A549 (cell line): ENCODE results near the gene SLC39A2. TPM values are rescaled to one million over a fixed set of nuclear protein-coding genes. Genes with fewer than 3 reads are reported as not detected.

Source experiments
- ATAC-seq, 2 experiments: fragments of 200-7000 bp in 1 of 2; fragments of >200 bp in 1 of 2; cut with Nextera tagmentation in 1 of 2; cut with Tn5 transposase in 1 of 2; 3 replicates each; pipeline versions ENCODE4 v1.8.0 to v1.9.1; 2018 to 2020; ENCODE audit warnings: mild to moderate bottlenecking in 1 of 2, moderate library complexity in 1 of 2
- CTCF ChIA-PET: fragments of 300-600 bp; sonication (Branson Sonifier 250); formaldehyde crosslinking; extraction: SDS; loops from one replicate; lab custom pipeline; 2021; ENCODE audit warnings: antibody characterized with exemption, inconsistent platforms; lab: Yijun Ruan, JAX
- POLR2A ChIA-PET: fragments of 350-600 bp; formaldehyde crosslinking; extraction: SDS; loops from one replicate; lab custom pipeline; 2021; ENCODE audit warnings: antibody characterized with exemption, inconsistent platforms; lab: Yijun Ruan, JAX
- DNase-seq, 2 experiments: peaks; one replicate each; pipeline versions ENCODE4 v3.0.0 to v3.0.0-alpha.2; 2011 to 2016; ENCODE audit warnings: low read depth in 1 of 2, low spot score in 1 of 2
- FAIRE-seq: peaks from 2 replicates; lab custom pipeline; 2011; peaks lifted over from hg19 to GRCh38; lab: Jason Lieb, UNC
- H3K27ac ChIP-seq, 2 experiments: fragments of >200 bp; sonication (Bioruptor Twin); formaldehyde crosslinking; 3 replicates each; pipeline ENCODE4 v1.5.1; 2016 to 2017
- H3K4me1 ChIP-seq: fragments of >200 bp; sonication (Bioruptor Twin); formaldehyde crosslinking; 3 replicates; pipeline ENCODE4 v1.6.1; 2016
- H3K4me2 ChIP-seq: fragments of >200 bp; sonication (Bioruptor Twin); formaldehyde crosslinking; 3 replicates; pipeline ENCODE4 v1.6.1; 2016
- H3K4me3 ChIP-seq: fragments of >200 bp; sonication (Bioruptor Twin); formaldehyde crosslinking; 3 replicates; pipeline ENCODE4 v1.5.1; 2016
- H3K9me3 ChIP-seq: fragments of >200 bp; sonication (Bioruptor Twin); formaldehyde crosslinking; 3 replicates; pipeline ENCODE4 v1.6.1; 2016
- CBX8 ChIP-seq: fragments of 200-600 bp; sonication (generic); IDR thresholded peaks from 2 replicates; pipeline ENCODE4 v1.6.1; 2016
- EHMT2 ChIP-seq: fragments of 200-600 bp; sonication (generic); IDR thresholded peaks from 2 replicates; pipeline ENCODE4 v1.6.1; 2016; ENCODE audit warnings: antibody characterized with exemption, low read depth, mild to moderate bottlenecking, moderate library complexity
- EP300 ChIP-seq, 2 experiments: fragments of >200 bp; sonication (Bioruptor Twin); formaldehyde crosslinking; IDR thresholded peaks; 2 replicates in 1 of 2; 3 replicates in 1 of 2; pipeline ENCODE4 v1.6.1; 2016 to 2017
- FOSB ChIP-seq: fragments of 250-450 bp; sonication (Bioruptor Pico); IDR thresholded peaks from 2 replicates; pipeline ENCODE4 v1.5.0; 2020; ENCODE audit warnings: mild to moderate bottlenecking, moderate library complexity
- FOSL2 ChIP-seq, 2 experiments: fragments of 450-650 bp in 1 of 2; fragments of >200 bp in 1 of 2; sonication (Bioruptor Twin) in 1 of 2; formaldehyde crosslinking; IDR thresholded peaks; 2 replicates each; pipeline versions ENCODE4 v1.5.0 to v1.6.1; 2016 to 2020; ENCODE audit warnings: mild to moderate bottlenecking in 1 of 2, moderate library complexity in 1 of 2
- GATA3 ChIP-seq: IDR thresholded peaks from 2 replicates; pipeline ENCODE4 v1.6.1; 2012; ENCODE audit warnings: borderline replicate concordance
- JUN ChIP-seq, 2 experiments: fragments of >200 bp; sonication (Bioruptor Twin); formaldehyde crosslinking; IDR thresholded peaks; 2 replicates in 1 of 2; 3 replicates in 1 of 2; pipeline ENCODE4 v1.6.1; 2016 to 2017
- JUNB ChIP-seq: fragments of >200 bp; sonication (Bioruptor Twin); formaldehyde crosslinking; IDR thresholded peaks from 2 replicates; pipeline ENCODE4 v1.6.1; 2016
- KDM1A ChIP-seq: fragments of 200-600 bp; sonication (generic); IDR thresholded peaks from 2 replicates; pipeline ENCODE4 v1.6.1; 2016; ENCODE audit warnings: low read depth, mild to moderate bottlenecking
- MAFK ChIP-seq: fragments of 450-650 bp; IDR thresholded peaks from 2 replicates; pipeline ENCODE4 v1.6.1; 2014; ENCODE audit not compliant: partially characterized antibody
- MYC ChIP-seq: IDR thresholded peaks from 2 replicates; pipeline ENCODE4 v1.6.1; 2012; ENCODE audit warnings: mild to moderate bottlenecking, inconsistent platforms, low read length, improper control_type of control experiment, borderline replicate concordance
- NFE2L2 ChIP-seq: fragments of 150-350 bp; conservative IDR thresholded peaks from 2 replicates; pipeline ENCODE4 v1.6.1; 2014; ENCODE audit warnings: low read length
- NPAS2 ChIP-seq: fragments of 250-450 bp; sonication (Bioruptor Pico); IDR thresholded peaks from 2 replicates; pipeline ENCODE4 v1.8.0; 2022; ENCODE audit warnings: mild to moderate bottlenecking, moderate library complexity, borderline replicate concordance
- RARB ChIP-seq: fragments of 250-450 bp; sonication (Bioruptor Pico); IDR thresholded peaks from 2 replicates; pipeline ENCODE4 v1.8.0; 2021; ENCODE audit warnings: mild to moderate bottlenecking, moderate library complexity
- RFX5 ChIP-seq: fragments of 450-650 bp; IDR thresholded peaks from 2 replicates; pipeline ENCODE4 v1.7.1; 2014; ENCODE audit warnings: antibody characterized with exemption, mild to moderate bottlenecking, moderate library complexity
- RNF2 ChIP-seq: fragments of 200-600 bp; sonication (generic); IDR thresholded peaks from 2 replicates; pipeline ENCODE4 v1.6.1; 2016; ENCODE audit warnings: low read depth, mild to moderate bottlenecking, antibody characterized with exemption, moderate library complexity, borderline replicate concordance
- SMC3 ChIP-seq: fragments of >200 bp; sonication (Bioruptor Twin); formaldehyde crosslinking; IDR thresholded peaks from 3 replicates; pipeline ENCODE4 v1.6.1; 2018; ENCODE audit warnings: inconsistent platforms
- TP53 ChIP-seq: fragments of 250-450 bp; sonication (Bioruptor Pico); IDR thresholded peaks from 2 replicates; pipeline ENCODE4 v1.5.0; 2021; ENCODE audit warnings: mild to moderate bottlenecking, moderate library complexity
- ZNF302 ChIP-seq: fragments of 250-450 bp; sonication (Bioruptor Pico); IDR thresholded peaks from 2 replicates; pipeline ENCODE4 v1.9.0; 2021; ENCODE audit warnings: inconsistent platforms, mild to moderate bottlenecking, moderate library complexity
- WGBS: methylation state at CpG from one replicate; pipeline ENCODE4 v1.1.6; 2017; ENCODE audit errors: missing lambda C conversion rate; 5-methylcytosine and 5-hydroxymethylcytosine counted together
- polyA plus RNA-seq, 4 experiments: library from polyadenylated mRNA; depleted of rRNA in 3 of 4; stranded (reverse); fragments of >200 nt; fragmentation: RNase III in 1 of 4; extraction: RNeasy Plus Mini Kit Qiagen cat#74134 plus additional on column Dnase treatment in 1 of 4; gene quantifications; 2 replicates in 3 of 4; 3 replicates in 1 of 4; pipeline ENCODE4 v1.2.3, GENCODE V29; 2011 to 2017
- TF ChIP-seq, protein P1 (sequence below): fragments of 150-350 bp; IDR thresholded peaks from 2 replicates; pipeline ENCODE4 v1.6.1; 2014; ENCODE audit warnings: low read depth, mild to moderate bottlenecking, low read length
- TF ChIP-seq, protein P2 (sequence below): fragments of 250-450 bp; sonication (Bioruptor Pico); IDR thresholded peaks from 2 replicates; pipeline ENCODE4 v1.5.0; 2021; ENCODE audit warnings: mild to moderate bottlenecking, moderate library complexity, borderline replicate concordance
- TF ChIP-seq, protein P3 (sequence below): fragments of 450-650 bp; IDR thresholded peaks from 2 replicates; pipeline ENCODE4 v1.6.1; 2014; ENCODE audit warnings: antibody characterized with exemption
- TF ChIP-seq, protein P4 (sequence below): fragments of 250-450 bp; sonication (Bioruptor Pico); IDR thresholded peaks from 2 replicates; pipeline ENCODE4 v1.5.0; 2020; ENCODE audit warnings: low read depth, mild to moderate bottlenecking, moderate library complexity
- TF ChIP-seq, protein P5 (sequence below): fragments of >200 bp; sonication (Bioruptor Twin); formaldehyde crosslinking; IDR thresholded peaks from 3 replicates; pipeline ENCODE4 v1.6.1; 2016
- TF ChIP-seq, protein P6 (sequence below): IDR thresholded peaks from 2 replicates; pipeline ENCODE4 v1.6.1; 2012
- TF ChIP-seq, protein P7 (sequence below): fragments of >200 bp; sonication (Bioruptor Twin); formaldehyde crosslinking; IDR thresholded peaks from 2 replicates; pipeline ENCODE4 v1.6.1; 2016

Gene SLC39A2
- polyA plus RNA-seq, 2 of the 4 experiments (the other 2 are of a cell fraction): not detected

DNA sequence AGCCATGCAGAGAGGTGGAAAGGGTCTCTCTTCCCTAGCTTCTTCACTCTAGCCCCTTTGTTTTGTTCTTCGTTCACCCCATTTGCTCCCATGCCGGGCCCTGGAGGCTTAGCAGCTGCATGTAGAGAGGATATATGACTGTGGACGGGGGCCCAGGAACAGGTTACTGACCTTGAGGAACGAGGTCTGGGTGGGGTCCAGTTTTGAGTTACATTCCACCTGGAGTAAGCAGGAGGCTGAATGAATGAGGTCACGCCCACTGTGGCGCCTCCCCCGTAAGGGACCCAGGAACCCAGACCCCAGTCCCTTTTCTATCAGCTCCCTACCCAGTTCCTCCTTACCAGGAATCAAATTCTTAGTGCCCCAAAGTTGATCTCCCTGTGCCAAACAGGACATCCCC, 19.2 kb downstream of the SLC39A2 start:
- POLR2A ChIA-PET: interaction anchor here (0.5 kb wide), 1 partner anchor 53 kb away, joined by 3 read pairs; no protein-coding TSS in a partner anchor
- no peak for ATAC-seq
- Histone ChIP-seq H3K4me2 (no peak overlapping the region), H3K4me1 (no peaks in the 10 kb centered on the region), H3K27ac (no peak overlapping the region), H3K4me3 (no peak overlapping the region), H3K9me3 (no peaks in the 10 kb centered on the region)
- no peak for FAIRE-seq
- no peak for TF ChIP-seq JUN (IDR thresholded peaks at IDR 0.05)
- TF ChIP-seq MYC: no peak
- TF ChIP-seq FOSB (CRISPR knock-in tag): no peak
- no peak for TF ChIP-seq TP53 (CRISPR knock-in tag)
- no peak for TF ChIP-seq KDM1A
- no peak for TF ChIP-seq EP300 (IDR thresholded peaks at IDR 0.05)
- no peak for TF ChIP-seq SMC3
- TF ChIP-seq, protein P1, sequence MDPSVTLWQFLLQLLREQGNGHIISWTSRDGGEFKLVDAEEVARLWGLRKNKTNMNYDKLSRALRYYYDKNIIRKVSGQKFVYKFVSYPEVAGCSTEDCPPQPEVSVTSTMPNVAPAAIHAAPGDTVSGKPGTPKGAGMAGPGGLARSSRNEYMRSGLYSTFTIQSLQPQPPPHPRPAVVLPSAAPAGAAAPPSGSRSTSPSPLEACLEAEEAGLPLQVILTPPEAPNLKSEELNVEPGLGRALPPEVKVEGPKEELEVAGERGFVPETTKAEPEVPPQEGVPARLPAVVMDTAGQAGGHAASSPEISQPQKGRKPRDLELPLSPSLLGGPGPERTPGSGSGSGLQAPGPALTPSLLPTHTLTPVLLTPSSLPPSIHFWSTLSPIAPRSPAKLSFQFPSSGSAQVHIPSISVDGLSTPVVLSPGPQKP: no peak
- no peak for TF ChIP-seq RARB
- no peak for TF ChIP-seq CBX8
- no peak for TF ChIP-seq MAFK
- TF ChIP-seq, protein P2, sequence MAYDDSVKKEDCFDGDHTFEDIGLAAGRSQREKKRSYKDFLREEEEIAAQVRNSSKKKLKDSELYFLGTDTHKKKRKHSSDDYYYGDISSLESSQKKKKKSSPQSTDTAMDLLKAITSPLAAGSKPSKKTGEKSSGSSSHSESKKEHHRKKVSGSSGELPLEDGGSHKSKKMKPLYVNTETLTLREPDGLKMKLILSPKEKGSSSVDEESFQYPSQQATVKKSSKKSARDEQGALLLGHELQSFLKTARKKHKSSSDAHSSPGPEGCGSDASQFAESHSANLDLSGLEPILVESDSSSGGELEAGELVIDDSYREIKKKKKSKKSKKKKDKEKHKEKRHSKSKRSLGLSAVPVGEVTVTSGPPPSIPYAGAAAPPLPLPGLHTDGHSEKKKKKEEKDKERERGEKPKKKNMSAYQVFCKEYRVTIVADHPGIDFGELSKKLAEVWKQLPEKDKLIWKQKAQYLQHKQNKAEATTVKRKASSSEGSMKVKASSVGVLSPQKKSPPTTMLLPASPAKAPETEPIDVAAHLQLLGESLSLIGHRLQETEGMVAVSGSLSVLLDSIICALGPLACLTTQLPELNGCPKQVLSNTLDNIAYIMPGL (CRISPR knock-in tag): no peak
- TF ChIP-seq, protein P3, sequence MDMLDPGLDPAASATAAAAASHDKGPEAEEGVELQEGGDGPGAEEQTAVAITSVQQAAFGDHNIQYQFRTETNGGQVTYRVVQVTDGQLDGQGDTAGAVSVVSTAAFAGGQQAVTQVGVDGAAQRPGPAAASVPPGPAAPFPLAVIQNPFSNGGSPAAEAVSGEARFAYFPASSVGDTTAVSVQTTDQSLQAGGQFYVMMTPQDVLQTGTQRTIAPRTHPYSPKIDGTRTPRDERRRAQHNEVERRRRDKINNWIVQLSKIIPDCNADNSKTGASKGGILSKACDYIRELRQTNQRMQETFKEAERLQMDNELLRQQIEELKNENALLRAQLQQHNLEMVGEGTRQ: no peak
- TF ChIP-seq FOSL2 (IDR thresholded peaks at IDR 0.05): no peak
- no peak for TF ChIP-seq FOSL2 (CRISPR knock-in tag; IDR thresholded peaks at IDR 0.05)
- no peak for TF ChIP-seq RFX5
- CTCF ChIA-PET: interaction anchor here (0.6 to 16.3 kb wide), 13 partner anchors 13 to 388 kb away, joined by 3 to 323 read pairs (median 4); partner anchors contain the start of genes RNASE13, RNASE7, SLC39A2 and TMEM253
- DNase-seq: no peak
- WGBS: 63% methylated on average over 7 of the region's 7 CpGs

DNA sequence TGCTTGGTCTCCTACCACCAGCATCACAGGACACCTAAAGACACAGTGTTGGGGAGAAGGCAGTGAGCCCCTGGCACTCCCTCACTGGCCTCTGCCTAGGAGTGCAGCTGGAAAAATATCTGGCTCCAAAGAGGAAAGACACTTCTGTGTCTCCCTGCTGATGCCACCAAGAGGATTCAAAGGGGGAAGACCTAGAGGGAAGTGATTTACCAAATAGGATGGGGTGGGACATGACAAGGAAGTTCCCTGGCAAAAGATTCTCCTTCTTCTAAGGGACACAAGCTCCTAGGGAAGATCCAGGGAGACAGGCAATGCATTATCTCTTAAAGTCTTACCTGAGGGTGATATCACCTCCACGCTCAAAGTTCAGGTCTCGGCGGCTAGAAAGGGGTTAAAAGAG, 19.7 kb downstream of the SLC39A2 start:
- ChIA-PET CTCF (interaction anchor here (0.7 to 16.3 kb wide), 9 partner anchors 13 to 139 kb away, joined by 3 to 323 read pairs (median 185); partner anchors contain the start of genes RNASE13, RNASE7, SLC39A2 and TMEM253), POLR2A (no interaction called here)
- 77% methylated on average over 3 of the region's 3 CpGs for WGBS
- ATAC-seq: no peak
- no peak overlapping the region for H3K4me3 ChIP-seq
- no peak for FAIRE-seq
- no peak for DNase-seq
- no peaks in the 10 kb centered on the region for H3K9me3 ChIP-seq
- H3K27ac ChIP-seq: no peak overlapping the region
- no peak overlapping the region for H3K4me2 ChIP-seq
- H3K4me1 ChIP-seq: no peaks in the 10 kb centered on the region
- TF ChIP-seq EP300 (IDR thresholded peaks at IDR 0.05): no peak
- no peak for TF ChIP-seq ZNF302 (CRISPR knock-in tag)
- no peak for TF ChIP-seq GATA3
- TF ChIP-seq RFX5: no peak
- TF ChIP-seq, protein P3: no peak
- TF ChIP-seq, protein P4, sequence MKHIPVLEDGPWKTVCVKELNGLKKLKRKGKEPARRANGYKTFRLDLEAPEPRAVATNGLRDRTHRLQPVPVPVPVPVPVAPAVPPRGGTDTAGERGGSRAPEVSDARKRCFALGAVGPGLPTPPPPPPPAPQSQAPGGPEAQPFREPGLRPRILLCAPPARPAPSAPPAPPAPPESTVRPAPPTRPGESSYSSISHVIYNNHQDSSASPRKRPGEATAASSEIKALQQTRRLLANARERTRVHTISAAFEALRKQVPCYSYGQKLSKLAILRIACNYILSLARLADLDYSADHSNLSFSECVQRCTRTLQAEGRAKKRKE (CRISPR knock-in tag): no peak
- TF ChIP-seq, protein P5, sequence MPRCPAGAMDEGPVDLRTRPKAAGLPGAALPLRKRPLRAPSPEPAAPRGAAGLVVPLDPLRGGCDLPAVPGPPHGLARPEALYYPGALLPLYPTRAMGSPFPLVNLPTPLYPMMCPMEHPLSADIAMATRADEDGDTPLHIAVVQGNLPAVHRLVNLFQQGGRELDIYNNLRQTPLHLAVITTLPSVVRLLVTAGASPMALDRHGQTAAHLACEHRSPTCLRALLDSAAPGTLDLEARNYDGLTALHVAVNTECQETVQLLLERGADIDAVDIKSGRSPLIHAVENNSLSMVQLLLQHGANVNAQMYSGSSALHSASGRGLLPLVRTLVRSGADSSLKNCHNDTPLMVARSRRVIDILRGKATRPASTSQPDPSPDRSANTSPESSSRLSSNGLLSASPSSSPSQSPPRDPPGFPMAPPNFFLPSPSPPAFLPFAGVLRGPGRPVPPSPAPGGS: no peak
- TF ChIP-seq JUN (IDR thresholded peaks at IDR 0.05): no peak
- no peak for TF ChIP-seq NFE2L2
- TF ChIP-seq, protein P6, sequence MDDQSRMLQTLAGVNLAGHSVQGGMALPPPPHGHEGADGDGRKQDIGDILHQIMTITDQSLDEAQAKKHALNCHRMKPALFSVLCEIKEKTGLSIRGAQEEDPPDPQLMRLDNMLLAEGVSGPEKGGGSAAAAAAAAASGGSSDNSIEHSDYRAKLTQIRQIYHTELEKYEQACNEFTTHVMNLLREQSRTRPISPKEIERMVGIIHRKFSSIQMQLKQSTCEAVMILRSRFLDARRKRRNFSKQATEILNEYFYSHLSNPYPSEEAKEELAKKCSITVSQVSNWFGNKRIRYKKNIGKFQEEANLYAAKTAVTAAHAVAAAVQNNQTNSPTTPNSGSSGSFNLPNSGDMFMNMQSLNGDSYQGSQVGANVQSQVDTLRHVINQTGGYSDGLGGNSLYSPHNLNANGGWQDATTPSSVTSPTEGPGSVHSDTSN: no peak
- TF ChIP-seq EHMT2: no peak
- TF ChIP-seq JUNB: no peak
- TF ChIP-seq, protein P7, sequence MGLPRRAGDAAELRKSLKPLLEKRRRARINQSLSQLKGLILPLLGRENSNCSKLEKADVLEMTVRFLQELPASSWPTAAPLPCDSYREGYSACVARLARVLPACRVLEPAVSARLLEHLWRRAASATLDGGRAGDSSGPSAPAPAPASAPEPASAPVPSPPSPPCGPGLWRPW: no peak
- no peak for TF ChIP-seq RNF2
- no peak for TF ChIP-seq NPAS2 (CRISPR knock-in tag)
